Measurements from ENCODE around the gene ZSWIM3. TPM values are rescaled to one million over a fixed set of nuclear protein-coding genes. Genes with fewer than 3 reads are reported as not detected.

The ZSWIM3 gene
- total and polyA plus RNA-seq, 2 of the 8 experiments (the other 6 are each of a cell fraction or from before 2014, with no cell fraction given) = 5.5 to 6.9 TPM

- TF ChIP-seq CHD7 (IDR thresholded peaks at IDR 0.05; ENCODE audit: insufficient replicate concordance, low read length) (no peak), CHD2 (IDR thresholded peaks at IDR 0.05; ENCODE audit: low read length) (peak; percentile 91), NANOG (IDR thresholded peaks at IDR 0.05; ENCODE audit: insufficient read depth, low read depth, low read length, poor library complexity, severe bottlenecking) (no peak), GTF2F1 (IDR thresholded peaks at IDR 0.05; ENCODE audit: borderline replicate concordance, low read depth, low read length) (peak; percentile 18; the same call in 1 of the 2 replicates), ATF3 (IDR thresholded peaks at IDR 0.05; ENCODE audit: insufficient read depth, low read depth, low read length) (peak; percentile 80; the same call in 1 of the 2 replicates), MAFK (IDR thresholded peaks at IDR 0.05; ENCODE audit: low read depth, low read length) (no peak), EP300 (IDR thresholded peaks at IDR 0.05; ENCODE audit: borderline replicate concordance in 1 of 2, low read depth in 2 of 2, low read length in 2 of 2) (no peak)
- TF ChIP-seq, protein P1, sequence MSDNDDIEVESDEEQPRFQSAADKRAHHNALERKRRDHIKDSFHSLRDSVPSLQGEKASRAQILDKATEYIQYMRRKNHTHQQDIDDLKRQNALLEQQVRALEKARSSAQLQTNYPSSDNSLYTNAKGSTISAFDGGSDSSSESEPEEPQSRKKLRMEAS (IDR thresholded peaks at IDR 0.05) = peak; percentile 9; the same call in 1 of the 2 replicates
These were observed 53.5 kb downstream of the ZSWIM3 start (continued) for GRCh38 chr20:45910670-45911485.
